Stimulated activated CD4-positive, alpha-beta T cell treated with anti-CD3 and anti-CD28 coated beads, Interleukin-15, amount 100 ng/mL, for 1 hour (primary cell): ENCODE measurements around the gene ADNP.
"Not testable (repeated sequence)": the region's sequence is repeated elsewhere in the genome, so short reads cannot be mapped to it uniquely, and the experiment has no call there.

Experiments used
- DNase-seq, 2 donors: peaks; one replicate each; pipeline ENCODE4 v3.0.0-alpha.2; 2020; ENCODE audit warnings: low read depth in 1 of 2, low spot score in 1 of 2

Gene ADNP

DNA sequence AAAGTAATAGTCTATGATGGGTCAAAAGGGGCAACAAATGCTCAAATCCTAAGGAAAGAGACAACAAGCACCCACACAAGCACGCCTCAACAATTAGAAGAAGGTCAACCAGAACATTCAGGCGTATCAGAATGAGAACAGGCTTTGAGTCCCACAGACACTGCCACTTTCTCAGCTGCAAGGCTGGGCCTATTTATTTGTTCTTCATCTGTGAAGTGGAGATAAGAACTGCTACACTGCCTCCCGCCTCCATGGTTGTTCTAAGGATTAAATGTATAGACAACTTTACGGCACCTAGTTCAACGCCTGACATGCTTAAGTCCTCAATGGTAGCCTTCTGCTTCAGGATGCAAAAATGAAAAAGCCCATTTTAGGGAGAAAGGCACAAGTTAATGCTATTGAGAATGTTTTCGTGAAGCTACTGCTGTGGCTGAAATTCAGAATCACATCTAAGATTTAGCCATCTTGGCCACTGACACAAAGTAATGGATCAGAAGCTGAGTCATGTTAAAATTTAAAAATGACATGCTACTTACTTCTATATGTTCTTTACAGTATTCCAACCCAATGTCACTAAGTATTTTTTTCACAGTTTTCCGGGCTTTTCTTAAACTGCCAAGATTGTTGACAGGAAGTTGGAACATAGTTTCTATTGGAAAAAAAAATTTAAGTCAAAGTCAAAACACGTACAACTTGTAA is 27.7 kb downstream of the ADNP start:
- no peak for DNase-seq

GRCh38 chr20:50901301-50901700 is 29.9 kb downstream of the ADNP start:
- no peak for DNase-seq

GRCh38 chr20:50900261-50900660 is 31.0 kb downstream of the ADNP start:
- DNase-seq: no peak

DNA sequence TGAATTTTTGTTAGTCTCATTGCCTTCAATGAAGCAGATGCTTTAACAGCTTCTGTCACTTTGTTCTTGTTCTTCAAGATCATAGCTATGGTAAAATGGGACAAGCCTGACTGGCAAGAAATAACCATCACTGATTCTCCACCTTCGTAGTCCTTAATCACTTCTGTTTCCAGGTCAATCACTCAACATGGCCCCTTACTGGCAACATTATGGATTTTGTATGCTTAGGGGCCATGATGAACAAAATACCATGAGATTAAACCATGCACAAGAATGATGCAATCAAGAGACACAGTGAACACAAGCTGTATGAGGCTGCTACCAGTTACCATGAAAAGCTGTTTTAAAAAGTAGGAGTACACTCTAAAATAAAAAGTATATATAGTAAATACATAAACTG is 32.8 kb downstream of the ADNP start:
- no peak for DNase-seq

DNA sequence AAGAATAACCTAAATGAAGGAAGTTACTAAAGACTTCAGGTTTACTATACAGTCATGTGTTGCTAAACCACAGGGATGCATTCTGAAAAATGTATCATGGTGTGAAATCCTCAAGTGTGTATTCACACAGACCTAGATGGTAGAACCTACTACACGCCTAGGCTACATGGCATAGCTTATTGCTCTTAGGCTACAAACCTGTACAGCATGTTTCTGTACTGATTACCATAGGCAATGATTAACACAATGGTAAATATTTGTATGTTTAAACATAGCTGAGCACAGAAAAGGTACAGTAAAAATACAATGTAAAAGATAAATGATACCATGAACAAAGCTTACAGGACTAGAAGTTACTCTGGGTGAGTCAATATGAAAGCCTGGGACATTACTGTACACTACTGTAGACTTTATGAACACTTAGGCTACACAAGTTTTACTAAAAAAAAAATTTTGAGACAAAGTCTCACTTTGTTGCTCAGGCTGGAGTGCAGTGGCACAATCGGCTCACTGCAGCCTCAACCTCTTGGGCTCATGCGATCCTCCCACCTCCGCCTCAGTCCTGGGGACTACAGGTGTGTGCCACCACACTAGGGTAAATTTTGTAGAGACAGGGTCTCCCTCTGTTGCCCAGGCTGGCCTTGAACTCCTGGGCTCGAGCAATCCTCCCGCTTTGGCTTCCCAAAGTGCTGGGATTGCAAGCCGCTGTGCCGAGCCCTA is 36.0 kb downstream of the ADNP start:
- DNase-seq: no peak

- no peak for DNase-seq
These were observed 37.6 kb downstream of the ADNP start for GRCh38 chr20:50893620-50894019.

DNA sequence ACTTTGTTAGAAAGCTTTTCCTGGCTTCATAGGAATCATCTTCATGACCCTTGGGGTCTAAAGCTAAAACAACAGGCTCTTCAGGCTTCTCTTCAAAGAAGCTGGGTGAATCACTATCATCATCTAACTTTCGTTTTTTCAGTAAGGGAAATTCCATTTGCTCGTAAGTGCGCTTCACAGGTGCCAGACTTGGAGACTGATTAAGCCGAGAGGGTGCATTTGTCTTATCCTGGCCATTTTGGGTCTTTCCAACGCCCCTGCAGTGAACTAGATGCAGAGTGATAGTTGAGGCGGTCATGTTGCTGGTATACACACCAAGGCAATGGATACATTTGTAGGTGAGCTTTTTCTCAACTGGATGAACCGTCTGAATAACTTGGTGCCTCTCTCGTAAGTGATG is 38.8 kb downstream of the ADNP start:
- no peak for DNase-seq

GRCh38 chr20:50891138-50891537 is 40.1 kb downstream of the ADNP start:
- no peak for DNase-seq

DNA sequence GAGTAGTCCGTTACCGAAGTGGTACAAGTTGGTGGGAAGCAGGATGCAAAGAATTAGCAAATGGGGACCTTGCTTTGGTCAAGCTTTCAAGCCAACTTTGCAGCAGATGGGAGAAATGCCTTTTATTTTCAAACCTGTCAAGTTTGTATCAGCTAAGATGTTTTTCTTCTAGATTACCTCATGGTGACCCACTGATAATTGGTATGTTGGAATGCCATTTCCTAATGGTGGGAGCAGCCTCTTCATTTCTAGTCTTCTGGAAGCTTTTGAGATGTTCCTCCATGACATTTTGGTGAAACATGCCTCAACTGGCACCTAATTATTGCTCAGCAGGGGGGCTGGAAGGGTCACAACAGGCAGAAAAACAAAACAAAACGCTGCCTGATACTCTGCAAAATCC is 43.7 kb downstream of the ADNP start:
- no peak for DNase-seq

- no peak for DNase-seq
These were observed 45.0 kb downstream of the ADNP start for GRCh38 chr20:50886184-50886790.

DNA sequence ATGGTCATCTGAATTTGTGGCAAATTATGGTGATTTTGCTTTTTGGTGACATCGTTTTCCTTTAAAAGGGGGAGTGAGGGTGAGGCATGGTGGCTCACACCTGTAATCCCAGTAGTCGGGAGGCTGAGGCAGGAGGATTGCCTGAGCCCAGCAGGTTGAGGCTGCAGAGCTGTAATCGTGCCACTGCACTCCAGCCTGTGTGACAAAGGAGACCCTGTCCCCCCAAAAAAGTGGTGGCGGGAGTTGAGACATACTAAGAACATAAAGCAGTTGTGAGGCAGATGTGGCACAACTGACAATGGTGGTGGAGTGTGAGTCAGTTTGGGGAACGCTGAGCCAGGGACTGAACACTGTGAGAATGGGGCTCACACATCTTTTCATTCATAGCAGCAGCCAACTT is 45.5 kb downstream of the ADNP start:
- no peak for DNase-seq

GRCh38 chr20:50885068-50885467 is 46.2 kb downstream of the ADNP start:
- DNase-seq: no peak

GRCh38 chr20:50883856-50884255 is 47.4 kb downstream of the ADNP start:
- no peak for DNase-seq

DNA sequence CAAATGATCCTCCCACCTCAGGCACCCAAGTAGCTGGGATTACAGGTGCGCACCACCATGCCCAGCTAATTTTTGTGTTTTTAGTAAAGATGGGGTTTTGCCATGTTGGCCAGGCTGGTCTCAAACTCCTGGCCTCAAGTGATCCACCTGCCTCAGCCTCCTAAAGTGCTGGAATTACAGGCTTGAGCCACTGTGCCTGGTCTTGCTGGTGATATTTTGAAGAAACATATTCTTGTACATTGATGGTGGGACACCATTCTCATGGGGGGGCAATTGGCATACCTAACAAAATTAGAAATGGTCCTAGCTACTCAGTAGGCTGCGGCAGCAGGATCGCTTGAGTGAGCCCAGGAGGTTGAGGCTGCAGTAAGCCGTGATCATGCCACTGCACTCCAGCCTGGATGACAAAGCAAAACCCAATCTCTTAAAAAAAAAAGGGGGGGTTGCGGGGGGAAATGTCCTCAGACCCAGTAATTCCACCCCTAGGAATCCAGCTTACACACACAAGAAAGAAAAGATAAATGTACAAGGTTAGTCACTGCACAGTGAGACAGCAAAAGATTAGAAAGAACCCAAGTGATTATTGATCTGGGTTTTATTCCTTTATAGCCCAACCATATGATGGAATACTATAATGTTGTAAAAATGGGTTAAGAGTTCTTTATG is 49.3 kb downstream of the ADNP start:
- not testable (repeated sequence) for DNase-seq

GRCh38 chr20:50879649-50880550 is 51.3 kb downstream of the ADNP start:
- no peak for DNase-seq

DNA sequence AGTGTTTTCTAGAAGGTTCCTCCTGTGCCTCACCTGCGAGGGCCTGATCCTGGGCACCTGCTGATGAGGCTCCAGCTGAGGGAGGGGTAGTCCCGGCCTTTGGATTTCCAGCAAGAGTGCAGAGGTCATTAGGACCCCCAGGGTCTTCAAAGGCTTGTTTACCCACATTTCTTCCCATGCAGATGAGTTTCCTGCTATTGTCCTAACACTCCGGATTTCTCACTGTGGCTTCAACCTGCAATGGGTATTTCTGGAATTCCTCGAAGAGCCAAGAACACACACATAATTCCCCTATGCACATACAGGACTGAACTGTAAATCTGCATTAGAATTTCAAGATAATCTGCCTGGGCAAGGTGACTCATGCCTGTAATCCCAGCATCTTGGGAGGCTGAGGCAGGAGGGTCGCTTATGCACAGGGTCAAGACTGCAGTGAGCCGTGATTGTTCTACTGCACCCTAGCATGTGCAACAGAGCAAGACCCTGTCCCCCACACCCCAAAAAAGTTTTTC is 53.9 kb downstream of the ADNP start:
- DNase-seq: no peak

DNA sequence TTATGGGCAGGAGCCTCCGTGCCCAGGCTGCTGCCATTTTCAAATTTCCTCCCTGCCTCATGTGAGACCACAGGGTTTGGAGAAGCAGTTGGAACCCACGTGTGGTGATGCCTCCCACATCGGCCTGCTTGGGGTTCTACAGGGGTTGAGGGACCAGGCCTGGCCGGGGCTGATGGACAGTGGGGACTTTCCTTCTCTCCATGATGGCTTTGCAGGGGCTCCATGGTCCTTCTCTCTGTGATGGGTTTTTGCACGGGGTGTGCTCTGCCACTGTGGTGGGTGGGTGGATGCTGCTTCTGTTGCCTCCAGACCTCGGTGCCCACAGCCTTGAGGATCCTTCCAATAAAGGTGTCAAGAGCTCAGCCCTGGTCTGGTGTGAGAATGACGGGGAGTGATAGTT is 54.4 kb downstream of the ADNP start:
- DNase-seq: no peak

DNA sequence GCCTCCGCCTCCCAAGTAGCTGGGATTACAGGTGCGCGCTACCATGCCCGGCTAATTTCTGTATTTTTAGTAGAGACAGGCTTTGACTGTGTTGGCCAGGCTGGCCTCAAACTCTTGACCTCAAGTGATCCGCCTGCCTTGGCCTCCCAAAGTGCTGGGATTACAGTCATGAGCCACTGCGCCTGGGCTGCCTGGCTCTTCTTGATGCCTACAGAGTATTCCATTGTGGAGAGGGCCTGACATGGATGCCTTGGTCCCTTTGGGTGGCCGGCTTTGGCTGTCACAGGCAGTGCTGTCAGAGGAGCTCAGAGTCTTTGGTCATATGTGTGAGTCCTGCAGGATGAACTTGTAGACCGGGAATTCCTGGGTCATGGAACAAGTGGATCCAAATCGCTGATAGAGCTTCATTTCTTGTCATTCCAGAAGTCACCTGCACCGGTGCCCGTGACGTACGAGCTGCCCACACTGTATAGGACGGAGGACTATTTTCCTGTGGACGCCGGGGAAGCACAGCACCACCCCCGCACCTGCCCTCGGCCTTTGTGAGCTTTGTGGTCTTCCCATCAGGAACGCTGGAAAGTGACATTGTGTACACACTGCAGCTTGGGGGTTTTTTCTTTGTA is 55.1 kb downstream of the ADNP start:
- DNase-seq: no peak

DNA sequence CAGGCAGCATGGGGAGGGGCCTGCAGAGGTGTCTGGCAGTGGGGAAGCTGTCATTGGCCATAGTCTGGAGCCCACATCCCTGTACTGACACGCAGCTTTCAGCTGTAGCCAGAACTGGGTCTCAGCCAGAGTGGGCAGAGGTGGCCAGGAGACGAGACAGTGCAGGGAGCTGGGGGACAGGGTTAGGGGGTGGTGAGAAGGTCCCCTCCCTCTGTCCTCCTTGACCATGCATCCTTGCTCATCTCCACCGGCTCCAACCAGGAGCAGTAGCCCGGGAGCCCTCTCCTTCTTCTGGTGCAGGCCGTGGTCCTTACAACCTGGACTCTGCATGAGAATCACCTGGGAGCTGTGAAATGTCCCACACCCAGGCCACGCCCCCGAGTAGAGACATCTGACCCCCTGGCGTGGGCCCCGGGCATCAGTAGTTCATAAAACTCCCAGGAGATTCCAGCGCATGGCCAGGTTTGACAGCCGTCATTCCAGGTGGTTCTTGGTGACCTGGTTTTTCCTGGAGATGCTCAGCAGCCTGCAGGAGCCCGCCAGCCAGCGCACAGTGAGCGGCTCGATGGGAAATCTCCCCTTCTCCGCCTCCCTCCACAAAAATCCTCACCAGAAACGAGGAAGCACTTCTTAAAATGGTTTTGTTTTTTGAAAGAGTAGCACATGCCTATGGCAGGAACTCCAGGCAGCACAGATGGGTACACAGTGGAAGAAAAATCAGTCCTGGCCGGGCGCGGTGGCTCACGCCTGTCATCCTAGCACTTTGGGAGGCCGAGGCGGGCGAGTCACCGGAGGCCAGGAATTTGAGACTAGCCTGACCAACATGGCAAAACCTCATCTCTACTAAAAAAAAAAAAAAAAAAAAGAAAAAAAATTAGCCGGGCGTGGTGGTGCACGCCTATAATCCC is 56.2 kb downstream of the ADNP start:
- no peak for DNase-seq
